ENCODE data around the gene DMRTB1.

DNA sequence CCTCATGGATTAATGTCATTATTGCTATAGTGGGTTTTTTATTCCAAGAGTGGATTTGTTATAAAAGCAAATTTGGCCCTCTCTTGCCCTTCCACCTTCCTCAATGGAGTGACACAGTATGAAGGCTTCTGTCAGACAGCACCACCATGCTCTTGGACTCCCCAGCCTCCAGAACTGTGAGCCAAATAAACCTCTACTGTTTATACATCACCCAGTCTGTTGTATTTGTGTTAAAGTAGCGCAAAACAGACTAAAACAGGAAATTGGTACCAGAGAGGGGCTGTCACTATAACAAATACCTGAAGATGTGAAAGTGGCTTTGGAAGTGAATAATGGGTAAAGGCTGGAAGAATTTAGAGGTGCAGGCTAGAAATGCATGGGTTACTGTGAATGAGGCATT lies 38.0 kb upstream of the DMRTB1 start:
- TF ChIP-seq, protein P1, sequence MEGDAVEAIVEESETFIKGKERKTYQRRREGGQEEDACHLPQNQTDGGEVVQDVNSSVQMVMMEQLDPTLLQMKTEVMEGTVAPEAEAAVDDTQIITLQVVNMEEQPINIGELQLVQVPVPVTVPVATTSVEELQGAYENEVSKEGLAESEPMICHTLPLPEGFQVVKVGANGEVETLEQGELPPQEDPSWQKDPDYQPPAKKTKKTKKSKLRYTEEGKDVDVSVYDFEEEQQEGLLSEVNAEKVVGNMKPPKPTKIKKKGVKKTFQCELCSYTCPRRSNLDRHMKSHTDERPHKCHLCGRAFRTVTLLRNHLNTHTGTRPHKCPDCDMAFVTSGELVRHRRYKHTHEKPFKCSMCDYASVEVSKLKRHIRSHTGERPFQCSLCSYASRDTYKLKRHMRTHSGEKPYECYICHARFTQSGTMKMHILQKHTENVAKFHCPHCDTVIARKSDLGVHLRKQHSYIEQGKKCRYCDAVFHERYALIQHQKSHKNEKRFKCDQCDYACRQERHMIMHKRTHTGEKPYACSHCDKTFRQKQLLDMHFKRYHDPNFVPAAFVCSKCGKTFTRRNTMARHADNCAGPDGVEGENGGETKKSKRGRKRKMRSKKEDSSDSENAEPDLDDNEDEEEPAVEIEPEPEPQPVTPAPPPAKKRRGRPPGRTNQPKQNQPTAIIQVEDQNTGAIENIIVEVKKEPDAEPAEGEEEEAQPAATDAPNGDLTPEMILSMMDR (IDR thresholded peaks at IDR 0.05), result no peak
- TF ChIP-seq EZH2 (IDR thresholded peaks at IDR 0.05; ENCODE audit: borderline replicate concordance, insufficient read depth, low read depth, low read length, poor library complexity, severe bottlenecking), result no peak
